HEK293T (cell line): ENCODE measurements around the gene IBTK.

Experiments used
- FOXK2 ChIP-seq: fragments of 450-650 bp; IDR thresholded peaks from 2 replicates; pipeline ENCODE4 v1.6.1; 2016; ENCODE audit warnings: mild to moderate bottlenecking
- LEF1 ChIP-seq: fragments of 450-650 bp; IDR thresholded peaks from 2 replicates; pipeline ENCODE4 v1.6.1; 2017; ENCODE audit warnings: mild to moderate bottlenecking, borderline replicate concordance
- PKNOX1 ChIP-seq: fragments of 450-650 bp; IDR thresholded peaks from 2 replicates; pipeline ENCODE4 v1.6.1; 2016

- TF ChIP-seq PKNOX1 (peak; percentile 75), FOXK2 (no peak), LEF1 (no peak)
These were observed at the start of gene IBTK for GRCh38 chr6:82247505-82248272.
